HEK293T (cell line): Measurements from ENCODE around the gene ZNF599.

Experiments used
- CTBP1 ChIP-seq: fragments of 450-650 bp; IDR thresholded peaks from 2 replicates; pipeline ENCODE4 v1.6.1; 2016; ENCODE audit warnings: borderline replicate concordance
- ELF4 ChIP-seq: fragments of 450-650 bp; IDR thresholded peaks from 2 replicates; pipeline ENCODE4 v1.6.1; 2017; ENCODE audit warnings: antibody characterized with exemption
- FOXA1 ChIP-seq: fragments of 450-650 bp; IDR thresholded peaks from 2 replicates; pipeline ENCODE4 v1.6.1; 2016; ENCODE audit warnings: mild to moderate bottlenecking
- FOXM1 ChIP-seq: fragments of 450-650 bp; IDR thresholded peaks from 2 replicates; pipeline ENCODE4 v1.6.1; 2017; ENCODE audit warnings: mild to moderate bottlenecking, borderline replicate concordance
- NFRKB ChIP-seq: fragments of 450-650 bp; IDR thresholded peaks from 2 replicates; pipeline ENCODE4 v1.6.1; 2016; ENCODE audit warnings: mild to moderate bottlenecking, moderate library complexity
- ZNF384 ChIP-seq: fragments of 450-650 bp; IDR thresholded peaks from 2 replicates; pipeline ENCODE4 v1.6.1; 2016
- TF ChIP-seq, protein P1 (sequence below): fragments of 450-650 bp; IDR thresholded peaks from 2 replicates; pipeline ENCODE4 v1.6.1; 2016

DNA sequence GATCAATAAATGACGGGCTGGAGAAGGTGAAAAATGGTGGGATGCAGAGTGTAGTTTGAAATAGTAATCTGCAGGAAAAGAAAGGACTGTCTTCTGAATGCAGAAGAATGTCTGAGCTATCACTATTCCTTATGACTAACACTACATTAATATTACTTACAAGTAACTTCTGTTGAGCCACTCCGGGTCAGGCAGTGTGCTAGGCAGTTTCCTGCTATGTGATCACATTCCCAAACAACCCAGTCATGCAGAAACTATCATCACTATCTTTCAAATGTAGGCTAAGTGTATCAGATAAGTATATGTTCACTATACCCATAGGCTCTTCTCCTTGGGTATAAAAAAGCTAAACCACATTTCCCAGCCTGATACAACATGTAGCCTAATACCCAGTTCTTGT, 6.6 kb downstream of the ZNF599 start:
- TF ChIP-seq ELF4 = no peak
- no peak for TF ChIP-seq ZNF384
- TF ChIP-seq NFRKB = no peak
- TF ChIP-seq FOXM1 = no peak
- no peak for TF ChIP-seq CTBP1
- no peak for TF ChIP-seq FOXA1
- TF ChIP-seq, protein P1, sequence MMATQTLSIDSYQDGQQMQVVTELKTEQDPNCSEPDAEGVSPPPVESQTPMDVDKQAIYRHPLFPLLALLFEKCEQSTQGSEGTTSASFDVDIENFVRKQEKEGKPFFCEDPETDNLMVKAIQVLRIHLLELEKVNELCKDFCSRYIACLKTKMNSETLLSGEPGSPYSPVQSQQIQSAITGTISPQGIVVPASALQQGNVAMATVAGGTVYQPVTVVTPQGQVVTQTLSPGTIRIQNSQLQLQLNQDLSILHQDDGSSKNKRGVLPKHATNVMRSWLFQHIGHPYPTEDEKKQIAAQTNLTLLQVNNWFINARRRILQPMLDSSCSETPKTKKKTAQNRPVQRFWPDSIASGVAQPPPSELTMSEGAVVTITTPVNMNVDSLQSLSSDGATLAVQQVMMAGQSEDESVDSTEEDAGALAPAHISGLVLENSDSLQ = no peak
